GM19397 (cell line): Measurements from ENCODE around the gene SMAD3.

Experiments used
- ATAC-seq: cut with Tn5 transposase; IDR thresholded peaks from one replicate; pipeline ENCODE4 v1.9.1; 2021; ENCODE audit warnings: mild to moderate bottlenecking, moderate library complexity; ENCODE audit not compliant: unreplicated experiment

SMAD3 gene

DNA sequence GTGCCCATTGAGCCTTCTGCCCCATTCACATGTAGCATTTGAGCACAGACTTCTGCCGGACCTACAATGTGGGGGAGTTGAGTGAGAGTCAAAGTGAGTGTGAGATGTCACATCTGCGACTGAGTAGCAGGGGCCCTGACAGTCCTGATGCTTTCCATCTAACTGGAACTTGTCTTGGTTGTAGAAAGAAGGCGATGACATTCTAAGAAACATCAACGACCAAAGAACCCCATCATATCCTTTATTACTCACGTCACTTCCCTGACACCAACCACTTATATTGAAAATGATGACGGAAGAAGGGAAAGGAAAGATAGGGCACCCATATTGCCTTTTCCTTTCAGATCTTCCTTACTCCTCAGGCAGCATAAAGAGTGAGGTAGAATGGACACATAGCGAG, 30.5 kb downstream of the SMAD3 start:
- no peak for ATAC-seq

DNA sequence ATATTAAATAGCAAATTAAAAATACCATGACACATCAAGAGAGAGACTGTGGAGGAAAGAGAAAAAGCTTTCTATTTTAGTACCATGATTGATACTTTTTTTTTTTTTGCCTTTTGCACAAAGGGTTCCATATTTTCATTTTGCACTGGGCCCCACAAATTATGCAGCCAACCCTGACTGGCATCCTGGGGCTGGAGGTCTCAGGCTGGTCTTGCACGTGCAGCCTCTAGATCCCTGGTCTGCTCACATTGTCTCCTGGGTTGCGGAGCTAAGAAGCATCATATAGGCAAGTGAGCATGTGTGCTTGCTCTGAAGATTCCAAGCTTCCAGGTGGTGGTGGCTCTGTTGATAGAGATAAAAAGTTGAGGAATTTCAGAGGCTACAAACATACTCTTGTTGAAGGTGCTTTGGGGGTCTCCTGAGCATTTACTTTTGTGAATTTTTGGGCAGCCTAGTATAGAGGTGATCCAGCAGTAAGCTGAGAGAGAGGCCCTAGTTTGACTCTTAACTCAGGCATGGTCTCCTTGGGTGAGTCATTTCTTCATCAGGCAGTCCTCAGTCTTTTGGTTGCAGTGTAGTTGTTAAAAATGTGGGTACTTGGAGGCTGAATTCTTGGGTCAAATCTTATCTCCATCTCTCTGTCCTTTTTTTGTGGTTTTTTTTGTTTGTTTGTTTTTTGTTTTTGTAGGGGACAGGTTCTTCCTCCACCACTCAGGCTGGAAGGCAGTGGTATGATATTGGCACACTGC, 31.3 kb downstream of the SMAD3 start:
- ATAC-seq: no peak

DNA sequence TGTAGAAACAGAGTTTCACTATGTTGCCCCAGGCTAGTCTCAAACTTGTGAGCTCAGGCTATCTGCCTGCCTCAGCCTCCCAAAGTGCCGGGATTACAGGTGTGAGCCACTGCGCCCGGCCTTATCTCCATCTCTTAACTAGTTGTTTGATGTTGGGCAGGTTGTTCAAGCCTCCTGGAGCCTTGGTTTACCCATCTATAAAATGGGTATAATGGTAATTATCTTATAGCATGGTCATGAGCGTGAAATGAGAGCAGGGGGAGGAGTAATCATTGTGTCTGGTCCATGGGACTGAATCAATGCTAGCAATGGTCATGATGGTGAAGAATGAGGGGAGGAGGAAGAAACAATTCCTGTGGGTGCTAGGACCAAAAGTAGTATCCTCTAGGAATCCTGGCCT, 32.0 kb downstream of the SMAD3 start:
- no peak for ATAC-seq

DNA sequence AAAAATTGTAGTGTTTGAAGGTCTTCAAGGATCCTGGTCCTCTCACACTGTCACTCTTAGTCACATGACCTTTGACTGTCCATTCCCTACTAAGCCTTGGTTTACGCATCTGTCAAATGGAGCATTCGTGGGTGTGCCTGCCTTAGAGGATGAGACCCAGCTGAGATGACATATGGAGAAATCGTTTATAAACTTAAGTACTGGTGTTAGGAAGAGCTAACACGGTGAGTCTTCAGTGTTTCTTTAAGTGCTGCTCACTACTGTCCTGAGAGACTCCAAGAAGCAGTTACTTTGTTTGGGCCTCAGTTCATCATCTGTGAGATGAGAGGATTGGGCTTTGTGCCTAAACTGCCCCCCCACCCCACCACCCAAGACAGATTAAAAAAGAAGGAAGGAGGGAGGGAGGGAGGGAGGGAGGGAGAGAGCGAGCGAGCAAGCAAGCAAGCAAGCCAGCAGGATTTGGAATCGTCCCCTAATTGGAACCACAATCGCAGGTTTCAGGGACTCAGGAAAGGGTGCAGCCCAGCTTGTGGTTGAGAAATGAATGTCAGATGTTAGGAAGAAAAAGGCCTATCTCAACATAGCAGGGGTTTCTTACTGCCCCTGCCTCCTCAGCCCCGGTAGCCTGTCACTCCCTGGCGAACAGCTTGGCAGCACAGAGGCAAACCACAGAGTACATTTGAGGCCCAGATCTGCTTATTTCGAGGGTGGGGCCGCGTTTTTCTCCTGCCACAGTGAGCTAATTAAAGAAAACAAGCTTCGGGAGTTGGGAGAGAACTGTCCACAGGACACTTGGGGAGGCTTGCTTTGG, 32.7 kb downstream of the SMAD3 start:
- ATAC-seq: no peak

DNA sequence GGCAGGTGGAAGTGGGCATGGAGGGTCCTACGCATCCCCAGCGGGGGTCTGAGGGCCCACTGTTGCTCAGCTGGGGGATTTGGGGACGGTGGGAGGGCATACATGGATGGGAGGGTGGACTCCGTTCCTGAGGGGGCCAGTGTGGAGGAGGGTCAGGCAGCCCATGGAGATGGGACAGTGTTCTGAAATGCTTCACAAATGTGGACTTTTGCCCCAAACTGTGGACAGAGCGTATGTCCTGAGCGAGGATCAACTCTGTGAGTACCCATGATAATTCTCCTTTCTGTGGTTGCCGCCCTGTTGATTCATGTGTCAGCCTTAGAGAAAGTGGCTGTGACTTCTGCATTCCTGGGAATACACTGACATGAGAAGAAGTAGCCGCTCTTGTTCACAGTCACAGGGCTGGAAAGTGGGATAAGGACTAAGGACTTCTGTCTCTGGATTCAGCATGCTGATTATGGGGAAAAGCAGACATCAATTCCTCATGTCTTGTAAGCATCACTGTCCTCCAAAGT, 33.4 kb downstream of the SMAD3 start:
- ATAC-seq: no peak

DNA sequence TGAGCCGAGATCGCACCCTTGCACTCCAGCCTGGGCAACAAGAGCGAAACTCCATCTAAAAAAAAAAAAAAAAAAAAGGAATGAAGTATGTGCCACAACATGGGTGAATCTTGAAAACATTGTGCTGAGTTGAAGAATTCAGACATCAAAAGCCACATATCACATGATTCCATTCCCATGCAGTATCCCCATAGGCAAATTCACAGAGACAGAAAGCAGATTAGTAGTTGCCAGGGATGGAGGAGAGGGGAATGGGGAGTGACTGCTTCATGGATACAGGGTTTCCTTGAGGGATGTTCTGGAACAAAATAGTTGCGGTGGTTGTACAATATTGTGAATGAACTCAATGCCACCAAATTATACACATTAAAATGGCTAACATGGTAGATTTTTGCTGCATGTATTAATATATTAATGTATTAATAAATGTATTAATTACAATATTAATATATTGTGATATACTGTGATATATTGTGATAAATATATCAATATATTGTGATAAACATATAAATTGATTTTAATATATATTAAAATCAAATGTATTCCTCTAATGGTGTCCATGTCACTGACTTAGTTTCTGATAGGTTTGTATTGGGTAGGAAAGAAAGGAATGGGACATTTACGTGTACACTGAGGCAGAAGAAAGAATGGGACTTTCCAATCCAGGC, 34.9 kb downstream of the SMAD3 start:
- no peak for ATAC-seq

DNA sequence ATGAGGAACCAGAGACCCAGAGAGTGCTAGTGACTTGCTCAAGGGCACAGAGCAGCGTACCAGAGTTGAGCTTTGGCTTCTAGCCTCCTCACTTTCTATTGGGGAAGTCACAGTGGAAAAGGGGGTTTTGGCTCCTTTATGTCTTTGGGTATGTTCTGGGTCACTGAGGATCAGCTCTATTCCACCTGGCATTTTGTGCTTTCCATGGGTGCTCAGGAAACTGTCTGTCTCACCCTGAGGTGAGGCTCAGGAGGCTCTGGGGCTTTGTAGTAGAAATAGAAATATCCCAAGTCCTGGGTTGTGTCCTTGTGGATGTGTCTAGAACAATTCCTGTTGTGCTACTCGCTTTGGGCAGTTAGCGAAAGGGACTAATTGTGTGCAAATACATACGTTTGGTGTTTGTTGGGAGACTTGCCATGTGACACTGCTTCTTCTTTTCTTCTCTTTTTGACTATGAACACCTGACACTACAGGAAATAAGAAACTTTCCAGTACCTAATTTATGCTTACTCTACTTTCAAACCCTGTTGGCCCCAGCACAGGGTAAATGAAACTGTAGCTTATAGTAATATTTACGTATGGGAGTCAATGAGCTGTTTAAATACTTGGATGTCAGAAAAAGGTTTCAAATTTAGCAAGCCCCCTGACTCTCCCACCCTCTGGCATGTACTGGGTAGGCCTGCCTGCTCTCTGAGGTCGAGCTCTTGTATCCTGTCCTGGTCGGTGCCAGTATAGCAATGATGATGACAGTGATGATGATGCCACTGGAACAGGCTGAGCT, 35.6 kb downstream of the SMAD3 start:
- peak; percentile 58 for ATAC-seq

DNA sequence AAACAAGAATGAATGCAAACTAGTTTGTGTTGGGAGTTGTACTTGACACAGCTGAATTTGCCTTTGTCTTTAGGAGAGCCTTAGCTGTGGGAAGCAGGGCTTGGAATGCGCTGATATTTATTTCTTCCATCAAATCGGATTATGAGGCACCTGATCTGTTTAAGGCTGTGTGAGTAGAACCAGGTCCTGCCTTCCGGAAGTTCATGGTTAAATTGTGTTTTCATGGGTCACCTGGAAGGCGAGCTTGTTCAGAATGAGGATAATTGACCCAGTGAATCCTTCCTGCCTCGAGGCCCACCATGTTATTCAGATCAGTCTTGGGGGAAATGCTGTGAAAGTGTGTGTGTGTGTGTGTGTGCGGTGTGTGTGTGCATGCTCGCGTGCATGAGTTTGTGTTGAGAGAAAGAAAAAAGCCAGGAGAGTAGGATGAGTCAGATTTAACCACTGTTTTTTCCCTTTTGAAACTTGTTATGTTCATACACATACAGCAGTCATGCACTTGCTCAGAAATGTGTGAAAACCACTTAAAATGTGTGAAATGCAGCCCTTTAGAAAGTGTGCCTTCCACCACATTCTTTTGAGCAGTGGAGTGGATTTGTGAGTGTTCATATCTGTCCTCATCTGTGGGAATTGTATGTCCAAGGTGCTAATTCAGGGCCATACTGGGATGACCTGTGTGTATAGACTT, 36.7 kb downstream of the SMAD3 start:
- ATAC-seq: no peak

DNA sequence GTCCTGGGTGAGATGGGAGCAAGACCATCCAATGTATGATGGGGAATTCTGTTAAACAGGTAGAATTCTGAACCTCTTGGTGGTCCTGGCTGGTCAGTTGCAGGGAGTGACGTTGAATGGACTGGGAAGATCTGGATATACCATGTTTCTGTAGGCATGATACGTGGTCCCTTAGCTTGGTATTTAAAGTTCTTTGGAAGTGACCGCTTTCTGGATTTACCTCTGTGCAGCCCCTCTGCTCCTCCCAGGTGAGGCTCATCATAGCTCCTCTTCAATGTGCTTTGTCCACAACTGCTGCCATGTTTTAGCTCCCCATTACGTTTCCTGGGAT, 37.2 kb downstream of the SMAD3 start:
- ATAC-seq: no peak

DNA sequence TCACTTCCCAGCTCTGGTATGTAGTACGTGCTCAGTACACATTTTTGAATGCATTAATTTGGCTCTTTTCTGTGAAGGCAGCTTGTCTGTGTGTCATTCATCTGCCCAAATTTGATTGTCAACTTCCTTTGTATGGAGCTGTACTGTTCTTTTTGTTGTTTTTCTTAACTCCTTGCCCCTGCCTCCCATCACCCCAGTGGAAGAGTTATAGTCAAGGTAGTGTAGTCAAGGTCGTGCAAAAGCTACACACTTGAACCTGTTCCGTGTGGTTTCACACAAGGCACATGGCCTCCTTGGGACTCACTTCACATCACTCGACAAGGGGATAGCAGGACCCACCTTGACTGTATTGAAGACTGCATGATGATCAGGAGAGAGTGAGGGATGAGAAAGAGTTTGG, 37.6 kb downstream of the SMAD3 start:
- ATAC-seq: no peak

DNA sequence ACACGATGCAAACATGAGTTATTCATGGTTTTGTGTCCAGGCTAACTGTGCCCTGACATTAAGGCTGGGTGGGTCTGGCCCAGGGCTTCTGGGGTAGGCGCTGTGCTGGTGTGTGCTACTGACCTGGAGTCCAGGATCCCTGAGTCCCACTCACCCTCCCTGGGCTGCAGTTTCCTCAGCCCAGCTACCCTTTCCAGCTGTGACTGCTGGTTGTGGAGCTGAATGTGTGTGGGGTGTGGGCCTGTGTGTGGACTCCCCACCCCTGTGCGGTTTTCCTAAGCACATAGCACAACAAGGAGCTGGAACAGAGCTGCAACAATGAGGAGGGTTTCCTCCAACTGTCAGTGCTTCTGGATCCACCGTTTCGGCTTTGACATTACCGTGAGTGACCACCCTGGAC, 38.0 kb downstream of the SMAD3 start:
- ATAC-seq: no peak

DNA sequence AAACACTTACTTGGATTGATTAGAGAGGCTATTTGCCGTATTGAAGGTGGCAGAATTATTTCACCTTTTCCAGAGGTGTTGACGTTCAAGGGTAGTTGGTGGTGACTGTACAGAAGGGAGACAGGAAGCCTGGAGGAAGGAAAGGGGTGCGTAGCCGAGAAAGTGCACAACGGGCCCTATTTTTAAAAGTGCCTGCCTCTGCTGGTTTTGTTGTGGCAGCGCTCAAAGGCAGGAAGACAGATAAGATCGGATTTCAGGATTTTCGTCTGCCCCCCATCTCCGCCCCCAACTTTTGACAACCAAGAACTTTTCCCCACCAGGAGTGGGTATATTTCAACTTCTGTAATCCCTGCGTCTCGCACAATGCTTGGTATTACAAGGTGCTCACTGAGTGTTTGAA, 38.5 kb downstream of the SMAD3 start:
- ATAC-seq: no peak

DNA sequence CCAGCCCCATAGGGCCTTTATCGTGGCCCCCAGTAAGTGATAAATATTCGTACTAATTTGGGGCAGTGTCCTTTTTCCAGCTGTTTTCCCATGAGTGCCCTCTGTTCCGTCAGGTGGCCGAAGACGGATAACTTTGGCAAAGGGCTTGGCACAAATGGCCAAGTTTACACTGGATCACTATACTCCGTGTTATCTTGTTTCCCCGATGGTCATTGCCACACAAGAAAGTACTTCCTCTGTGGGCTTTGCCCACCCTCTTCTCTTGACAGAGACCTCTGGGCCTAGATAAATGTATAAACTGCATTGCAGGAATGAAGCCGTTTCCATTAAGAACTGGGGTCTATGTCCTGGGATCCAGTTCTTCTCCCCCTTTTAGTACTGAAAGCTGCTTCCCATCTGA, 39.1 kb downstream of the SMAD3 start:
- ATAC-seq: no peak

DNA sequence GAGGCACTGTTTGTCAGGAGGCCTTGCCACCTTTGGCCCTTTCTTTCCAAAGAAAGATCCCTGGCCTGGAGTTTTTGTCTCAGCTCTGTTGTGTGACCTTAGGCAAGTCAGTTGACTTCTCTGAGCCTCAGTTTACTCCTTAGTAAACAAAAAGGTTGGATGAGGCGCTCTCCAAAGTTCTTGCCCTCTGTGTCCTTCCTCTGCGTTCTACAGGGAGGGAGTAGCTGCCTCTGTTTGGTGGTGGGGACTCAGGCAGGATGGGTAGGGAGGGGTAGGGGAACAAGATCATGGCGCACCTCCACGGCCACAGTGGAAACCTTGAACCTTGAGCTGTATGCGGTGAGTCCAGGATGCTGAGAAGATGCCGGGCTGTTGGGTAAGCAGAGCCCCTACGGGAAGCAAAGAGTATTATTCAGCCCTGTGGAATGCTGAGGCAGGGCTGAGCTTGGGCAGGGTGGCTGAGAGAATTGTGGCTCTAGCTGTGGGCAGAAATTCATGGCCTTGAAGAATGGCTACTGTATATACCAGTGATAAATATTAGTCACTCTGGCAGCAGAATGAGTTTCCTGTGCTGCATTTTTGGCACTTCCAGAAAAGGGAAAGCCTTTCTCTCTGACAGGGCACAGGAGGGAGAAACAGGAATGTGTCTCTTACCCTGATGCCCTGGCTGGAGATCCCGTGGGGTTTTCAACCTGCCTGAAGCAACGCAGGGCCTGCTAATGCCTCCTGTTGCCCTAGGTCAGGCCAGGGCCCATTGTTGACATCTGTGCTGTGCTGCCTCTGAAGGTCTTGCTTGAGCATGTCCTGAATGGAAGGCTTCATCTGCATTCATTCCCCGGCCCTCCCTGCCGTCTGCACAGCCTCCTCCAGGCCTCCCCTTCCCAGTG, 39.9 kb downstream of the SMAD3 start:
- no peak for ATAC-seq

DNA sequence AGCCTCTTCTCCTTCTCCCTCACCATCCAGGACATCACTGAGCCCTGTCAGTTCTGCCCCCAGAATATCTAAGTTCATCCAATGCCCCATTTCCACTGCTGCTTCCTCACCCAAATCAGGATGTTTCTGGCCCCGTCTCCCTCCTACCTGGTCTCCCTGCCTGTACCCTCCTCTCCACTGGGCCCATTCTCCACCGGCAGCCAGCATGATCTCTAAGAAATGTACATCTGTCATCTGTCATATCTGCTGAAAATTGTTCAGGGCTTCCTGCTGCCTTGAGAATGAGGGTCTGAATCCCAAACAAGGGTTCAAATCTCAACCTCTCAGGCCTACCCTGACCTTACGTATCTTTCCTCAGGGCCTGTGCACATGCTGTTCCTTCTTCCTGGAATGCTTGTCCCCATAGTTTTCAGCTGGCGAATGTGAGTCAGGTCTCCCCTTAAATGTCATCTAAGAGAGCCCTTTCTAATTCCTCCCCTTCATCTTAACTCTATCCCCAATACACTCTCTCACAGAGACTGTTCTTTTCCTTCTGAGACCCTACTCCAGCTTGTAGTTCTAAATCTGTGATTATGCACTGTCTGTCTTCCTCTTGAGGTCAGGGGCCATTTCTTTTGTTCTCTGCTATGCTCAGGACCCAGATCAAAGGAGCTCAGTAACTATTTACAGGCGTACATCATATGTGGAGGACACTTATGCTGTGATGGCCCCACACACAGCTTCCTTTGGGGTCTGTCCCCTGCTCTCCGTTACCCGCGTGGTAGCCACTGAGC, 40.8 kb downstream of the SMAD3 start:
- no peak for ATAC-seq

DNA sequence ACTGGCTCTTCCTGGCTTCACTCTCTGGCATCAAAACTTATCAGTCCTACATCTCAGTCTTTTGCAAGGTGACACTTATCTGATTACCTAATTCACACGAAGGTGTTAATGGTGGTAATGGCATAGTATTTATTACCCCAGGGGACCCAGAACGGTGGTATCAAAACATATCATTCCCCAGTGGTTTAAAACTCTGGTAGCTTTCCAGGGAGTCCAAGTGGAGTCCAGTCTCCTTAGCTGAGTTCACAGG, 41.3 kb downstream of the SMAD3 start:
- ATAC-seq: no peak

DNA sequence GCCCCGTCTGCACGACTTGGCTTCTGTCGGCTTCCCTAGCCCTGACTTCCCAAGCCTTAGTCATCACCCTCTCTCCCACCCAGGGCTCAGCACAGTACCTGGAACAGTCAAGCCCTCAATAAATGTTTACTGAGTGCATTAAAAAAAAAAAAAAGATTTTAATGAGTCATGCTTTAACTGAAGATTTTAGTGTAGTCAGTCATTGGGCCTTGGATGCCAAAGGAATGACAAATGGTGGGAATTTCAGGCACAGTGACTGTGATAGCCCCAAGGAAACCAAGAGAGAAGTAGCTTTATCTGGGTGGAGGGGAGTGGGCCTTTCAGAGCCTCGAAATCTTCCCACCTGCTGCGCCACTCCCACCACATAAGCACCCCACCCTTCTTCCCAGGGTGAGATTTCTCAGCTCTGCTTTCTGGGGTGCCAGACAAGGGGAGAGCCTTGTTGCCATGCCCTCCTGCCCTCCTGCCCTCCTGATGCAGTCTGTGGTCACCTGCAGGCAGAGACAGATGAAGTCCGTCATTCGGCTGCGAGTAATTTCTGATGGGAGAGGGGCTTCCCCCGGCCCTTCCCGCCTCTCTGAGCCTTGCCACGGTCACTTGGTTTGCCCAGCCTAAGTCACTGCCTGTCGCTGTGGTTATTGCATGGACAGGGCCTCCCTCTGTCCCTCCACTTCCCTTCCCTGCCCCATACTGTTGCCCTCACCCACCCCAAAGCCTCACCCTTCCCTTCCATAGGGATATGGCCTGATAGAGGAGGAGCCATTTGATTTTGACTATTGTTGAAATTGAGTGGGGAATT, 41.8 kb downstream of the SMAD3 start:
- ATAC-seq: no peak
